ENCODE data around the gene ASS1. TPM values are rescaled to one million over a fixed set of nuclear protein-coding genes. Genes with fewer than 3 reads are reported as not detected.

ASS1 gene
- total RNA-seq, 1 experiment from 2014 or later, result 118 TPM

DNA sequence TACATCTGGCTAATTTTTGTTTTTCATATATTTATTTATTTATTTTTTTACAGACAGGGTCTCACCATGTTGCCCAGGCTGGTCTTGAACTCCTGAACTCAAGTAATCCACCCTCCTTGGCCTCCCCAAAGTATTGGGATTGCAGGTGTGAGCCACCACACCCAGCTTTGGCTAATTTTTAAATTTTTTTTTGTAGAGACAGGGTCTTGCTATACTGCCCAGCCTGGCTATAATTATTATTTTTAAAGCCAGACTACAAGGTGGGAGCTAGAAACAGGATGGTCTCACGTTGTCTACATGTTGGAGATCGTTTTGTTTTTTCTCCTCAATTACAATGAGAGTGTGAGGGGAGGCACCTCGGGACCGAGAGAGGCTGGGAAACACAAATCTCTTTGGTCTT is 23.8 kb downstream of the ASS1 start:
- Mint-ChIP-seq H3K9me3 (ENCODE audit: unreplicated experiment) (no peaks in the 10 kb centered on the region), H3K36me3 (ENCODE audit: insufficient read depth, unreplicated experiment) (peaks cover 5% of the 10 kb centered on the region), H3K27me3 (ENCODE audit: insufficient read depth, unreplicated experiment) (peaks cover 3% of the 10 kb centered on the region), H3K4me1 (ENCODE audit: low read depth, unreplicated experiment) (no peaks in the 10 kb centered on the region), H3K27ac (ENCODE audit: unreplicated experiment) (no peak overlapping the region), H3K4me3 (ENCODE audit: unreplicated experiment) (no peak overlapping the region)
- Histone ChIP-seq H3K27me3 (replicated peaks; ENCODE audit: control insufficient read depth, insufficient read depth, low read length) (no peaks in the 10 kb centered on the region), H3K9me3 (no peaks in the 10 kb centered on the region), H3K4me3 (ENCODE audit: low read depth, low read length) (no peak overlapping the region), H3K4me1 (no peaks in the 10 kb centered on the region), H3K36me3 (ENCODE audit: control insufficient read depth, insufficient read depth, low read length) (no peaks in the 10 kb centered on the region)
- no peak for TF ChIP-seq CTCF (IDR thresholded peaks at IDR 0.05; ENCODE audit: insufficient read depth in 1 of 2, low read depth in 1 of 2, low read length in 1 of 2, severe bottlenecking in 1 of 2, unreplicated experiment in 1 of 2)
- DNase-seq, result no peak
- ChIA-PET POLR2A (no interaction called here), CTCF (no interaction called here)
- BruUV-seq (replicated peaks), result no TSS peak
- intact Hi-C loops (cut with micrococcal nuclease; ENCODE audit: unreplicated experiment), result loop anchor here (10.0 kb wide), 2 partner anchors 106 to 156 kb away; partner anchors contain the start of gene FUBP3

DNA sequence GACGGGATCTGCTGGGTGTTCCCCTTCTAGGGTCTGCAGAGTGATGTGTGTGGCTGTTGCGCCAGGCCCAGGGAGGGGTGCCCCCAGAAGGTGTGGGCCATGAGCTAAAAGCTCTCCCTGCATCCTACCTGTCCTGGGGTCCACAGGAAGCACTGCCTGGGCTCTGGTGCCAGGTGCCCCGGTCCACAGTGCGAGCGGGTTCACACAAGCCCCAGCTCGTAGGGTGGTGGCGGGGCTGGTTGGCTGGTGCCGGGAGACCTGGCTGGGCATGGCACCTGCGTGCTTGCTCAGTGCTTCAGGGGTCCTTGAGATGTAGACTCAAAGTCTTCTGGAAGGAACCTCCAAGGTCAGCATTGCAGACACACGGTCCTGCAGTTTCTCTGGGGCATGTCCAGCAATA is 25.5 kb downstream of the ASS1 start:
- H3K9me3 ChIP-seq, result no peaks in the 10 kb centered on the region
- no peaks in the 10 kb centered on the region for H3K27me3 ChIP-seq (replicated peaks; ENCODE audit: control insufficient read depth, insufficient read depth, low read length)
- CTCF ChIA-PET, result interaction anchor here (0.9 kb wide), 1 partner anchor 396 kb away, joined by 3 read pairs; no protein-coding TSS in a partner anchor
- no peaks in the 10 kb centered on the region for H3K36me3 ChIP-seq (ENCODE audit: control insufficient read depth, insufficient read depth, low read length)
- no peak overlapping the region for H3K4me3 Mint-ChIP-seq (ENCODE audit: unreplicated experiment)
- DNase-seq, result no peak
- intact Hi-C loops (cut with micrococcal nuclease; ENCODE audit: unreplicated experiment), result no loop called here
- no TSS peak for BruUV-seq (replicated peaks)
- H3K27me3 Mint-ChIP-seq (ENCODE audit: insufficient read depth, unreplicated experiment), result no peaks in the 10 kb centered on the region
- H3K36me3 Mint-ChIP-seq (ENCODE audit: insufficient read depth, unreplicated experiment), result peaks cover 5% of the 10 kb centered on the region
- H3K27ac Mint-ChIP-seq (ENCODE audit: unreplicated experiment), result no peak overlapping the region
- H3K4me1 Mint-ChIP-seq (ENCODE audit: low read depth, unreplicated experiment), result no peaks in the 10 kb centered on the region
- POLR2A ChIA-PET, result interaction anchor here (0.6 kb wide), 1 partner anchor 1564 kb away, joined by 5 read pairs; no protein-coding TSS in a partner anchor
- H3K4me3 ChIP-seq (ENCODE audit: low read depth, low read length), result no peak overlapping the region
- TF ChIP-seq CTCF (IDR thresholded peaks at IDR 0.05; ENCODE audit: insufficient read depth in 1 of 2, low read depth in 1 of 2, low read length in 1 of 2, severe bottlenecking in 1 of 2, unreplicated experiment in 1 of 2), result no peak
- no peaks in the 10 kb centered on the region for H3K9me3 Mint-ChIP-seq (ENCODE audit: unreplicated experiment)
- no peaks in the 10 kb centered on the region for H3K4me1 ChIP-seq

DNA sequence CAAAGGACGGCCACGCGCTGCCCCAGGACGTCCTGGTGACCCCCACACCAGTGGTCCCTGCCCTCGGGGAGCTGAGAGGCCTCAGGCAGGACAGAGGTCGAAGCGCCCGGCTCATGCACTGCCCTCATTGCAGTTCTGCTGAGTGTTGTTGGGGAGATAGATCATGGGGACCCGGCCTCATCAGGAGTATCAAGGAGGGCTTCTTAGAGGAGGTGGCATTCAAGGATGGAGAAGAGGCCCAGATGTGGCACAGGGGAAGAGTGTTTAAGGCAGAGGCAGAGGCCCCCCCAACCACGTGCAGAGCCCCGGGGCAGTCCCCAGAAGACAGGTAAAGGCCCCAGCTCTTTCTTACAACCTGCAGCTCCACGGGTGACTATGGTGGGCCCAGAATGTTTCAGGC is 26.2 kb downstream of the ASS1 start:
- H3K4me1 ChIP-seq, result no peaks in the 10 kb centered on the region
- BruUV-seq (replicated peaks), result no TSS peak
- Mint-ChIP-seq H3K4me1 (ENCODE audit: low read depth, unreplicated experiment) (no peaks in the 10 kb centered on the region), H3K27ac (ENCODE audit: unreplicated experiment) (no peak overlapping the region), H3K27me3 (ENCODE audit: insufficient read depth, unreplicated experiment) (no peaks in the 10 kb centered on the region), H3K36me3 (ENCODE audit: insufficient read depth, unreplicated experiment) (peaks cover 5% of the 10 kb centered on the region), H3K9me3 (ENCODE audit: unreplicated experiment) (no peaks in the 10 kb centered on the region), H3K4me3 (ENCODE audit: unreplicated experiment) (no peak overlapping the region)
- TF ChIP-seq CTCF (IDR thresholded peaks at IDR 0.05; ENCODE audit: insufficient read depth in 1 of 2, low read depth in 1 of 2, low read length in 1 of 2, severe bottlenecking in 1 of 2, unreplicated experiment in 1 of 2), result no peak
- H3K27me3 ChIP-seq (replicated peaks; ENCODE audit: control insufficient read depth, insufficient read depth, low read length), result no peaks in the 10 kb centered on the region
- no peak for DNase-seq
- ChIA-PET CTCF (interaction anchor here (0.9 kb wide), 1 partner anchor 396 kb away, joined by 3 read pairs; no protein-coding TSS in a partner anchor), POLR2A (interaction anchor here (0.5 kb wide), 1 partner anchor 1781 kb away, joined by 3 read pairs; no protein-coding TSS in a partner anchor)
- H3K4me3 ChIP-seq (ENCODE audit: low read depth, low read length), result no peak overlapping the region
- H3K9me3 ChIP-seq, result no peaks in the 10 kb centered on the region
- no peaks in the 10 kb centered on the region for H3K36me3 ChIP-seq (ENCODE audit: control insufficient read depth, insufficient read depth, low read length)
- intact Hi-C loops (cut with micrococcal nuclease; ENCODE audit: unreplicated experiment), result no loop called here

Data from Caco-2 (cell line).